Stimulated activated CD4-positive, alpha-beta T cell treated with anti-CD3 and anti-CD28 coated beads, Interleukin-1b, Interleukin-23, amount 100 ng/mL, for 4 hours (primary cell): ENCODE measurements around the gene BCAR1.
"Not testable (repeated sequence)": the region's sequence is repeated elsewhere in the genome, so short reads cannot be mapped to it uniquely, and the experiment has no call there.

Experiments used
- DNase-seq, 2 donors: peaks; one replicate each; pipeline ENCODE4 v3.0.0-alpha.2; 2020; ENCODE audit warnings: low read depth in 2 of 2

Gene BCAR1

DNA sequence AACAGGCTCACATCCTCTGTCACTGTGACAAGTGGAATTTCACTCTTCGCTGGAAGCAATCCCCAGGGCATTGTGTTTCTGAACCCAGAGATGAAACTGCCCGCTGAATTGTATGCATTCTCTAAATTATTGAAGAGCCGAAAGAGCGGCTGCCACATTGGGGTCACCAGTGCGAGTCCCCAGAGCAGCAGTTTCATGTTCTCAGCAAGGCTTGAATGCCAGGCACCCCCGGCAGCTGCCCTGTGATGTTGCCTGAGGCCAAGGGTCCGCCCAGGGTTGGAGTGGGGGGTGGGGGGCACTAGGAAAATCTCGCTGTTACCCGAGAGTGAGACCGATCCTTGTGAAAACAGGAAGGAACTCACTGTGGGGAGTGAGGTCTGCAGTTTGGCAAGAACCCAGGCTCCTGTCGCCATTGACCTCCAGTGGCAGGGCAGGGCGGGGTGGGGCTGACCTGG lies 20.7 kb upstream of the BCAR1 start:
- no peak for DNase-seq

DNA sequence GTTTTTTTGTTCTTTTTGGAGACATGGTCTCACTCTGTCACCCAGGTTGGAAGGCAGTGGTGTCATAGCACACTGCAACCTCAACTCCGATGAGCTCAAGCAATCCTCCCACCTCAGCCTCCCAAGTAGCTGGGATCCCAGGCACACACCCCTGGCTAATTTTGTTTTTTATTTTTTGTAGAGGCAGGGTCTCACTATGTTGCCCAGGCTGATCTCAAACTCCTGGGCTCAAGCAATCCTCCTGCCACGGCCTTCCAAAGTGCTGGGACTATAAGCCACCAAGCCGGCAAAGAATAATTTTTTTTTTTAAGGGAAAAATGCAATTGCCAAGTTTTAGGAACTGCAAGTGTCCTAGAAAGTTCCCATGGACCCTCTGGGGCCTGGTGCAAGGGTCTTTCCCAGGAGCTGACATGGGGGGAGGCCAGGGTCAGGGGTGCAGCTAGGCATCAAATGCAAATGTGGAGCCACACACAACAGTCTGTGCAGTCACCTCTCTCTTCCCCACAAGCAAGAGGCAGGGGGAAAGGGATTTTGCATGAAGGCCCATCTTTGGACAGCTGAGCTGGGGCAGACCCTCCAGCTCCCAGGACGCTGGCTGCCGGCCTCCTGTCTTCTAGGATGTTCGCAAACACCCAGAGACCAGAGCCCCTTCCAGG lies 20.1 kb upstream of the BCAR1 start:
- no peak for DNase-seq

DNA sequence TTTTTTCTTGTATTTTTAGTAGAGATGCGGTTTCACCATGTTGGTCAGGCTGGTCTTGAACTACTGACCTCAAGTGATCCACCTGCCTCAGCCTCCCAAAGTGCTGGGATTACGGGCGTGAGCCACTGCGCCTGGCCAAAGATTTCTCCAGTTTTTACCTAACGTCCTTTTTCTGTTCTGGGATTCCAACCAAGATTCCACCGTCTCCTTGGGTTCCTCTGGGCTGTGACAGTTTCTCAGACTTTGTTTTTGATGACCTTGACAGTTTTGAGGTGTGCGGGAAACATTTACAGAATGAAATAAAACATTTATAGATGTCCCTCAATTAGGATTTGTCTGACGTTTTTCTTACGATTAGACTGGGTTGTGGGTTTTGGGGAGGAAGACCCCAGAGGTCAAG lies 17.9 kb upstream of the BCAR1 start:
- DNase-seq = not testable (repeated sequence)

DNA sequence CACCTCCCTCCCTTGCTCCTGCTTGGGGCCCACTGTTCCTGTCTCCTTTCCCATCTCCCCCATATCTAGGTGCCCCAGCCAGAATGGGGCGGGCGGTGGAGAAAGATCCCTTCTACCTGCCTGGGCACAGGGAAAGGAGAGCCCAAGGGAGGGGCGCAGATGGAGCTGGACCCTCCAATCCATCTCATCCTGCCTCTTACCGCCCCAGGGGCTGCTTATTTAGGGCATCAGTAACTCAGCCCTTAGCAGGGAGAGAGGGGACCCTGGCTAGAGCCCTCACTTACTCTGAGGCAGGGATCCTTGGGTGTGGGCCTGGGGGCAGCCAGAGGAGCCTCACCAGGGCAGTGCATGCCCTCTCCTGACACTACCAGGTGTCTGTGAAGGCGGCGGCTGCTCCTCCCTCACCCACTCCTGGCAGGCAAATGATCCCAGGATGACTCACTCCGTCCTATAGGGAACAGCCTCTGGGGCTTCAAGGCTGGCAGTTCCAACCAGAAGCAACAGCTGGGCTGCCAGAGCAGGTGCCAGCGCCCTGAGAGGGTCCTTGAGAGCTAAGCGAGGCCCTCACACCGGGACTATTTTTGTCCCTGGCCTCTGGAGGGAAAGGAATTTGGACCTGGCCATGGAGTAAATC lies 16.3 kb upstream of the BCAR1 start:
- no peak for DNase-seq

DNA sequence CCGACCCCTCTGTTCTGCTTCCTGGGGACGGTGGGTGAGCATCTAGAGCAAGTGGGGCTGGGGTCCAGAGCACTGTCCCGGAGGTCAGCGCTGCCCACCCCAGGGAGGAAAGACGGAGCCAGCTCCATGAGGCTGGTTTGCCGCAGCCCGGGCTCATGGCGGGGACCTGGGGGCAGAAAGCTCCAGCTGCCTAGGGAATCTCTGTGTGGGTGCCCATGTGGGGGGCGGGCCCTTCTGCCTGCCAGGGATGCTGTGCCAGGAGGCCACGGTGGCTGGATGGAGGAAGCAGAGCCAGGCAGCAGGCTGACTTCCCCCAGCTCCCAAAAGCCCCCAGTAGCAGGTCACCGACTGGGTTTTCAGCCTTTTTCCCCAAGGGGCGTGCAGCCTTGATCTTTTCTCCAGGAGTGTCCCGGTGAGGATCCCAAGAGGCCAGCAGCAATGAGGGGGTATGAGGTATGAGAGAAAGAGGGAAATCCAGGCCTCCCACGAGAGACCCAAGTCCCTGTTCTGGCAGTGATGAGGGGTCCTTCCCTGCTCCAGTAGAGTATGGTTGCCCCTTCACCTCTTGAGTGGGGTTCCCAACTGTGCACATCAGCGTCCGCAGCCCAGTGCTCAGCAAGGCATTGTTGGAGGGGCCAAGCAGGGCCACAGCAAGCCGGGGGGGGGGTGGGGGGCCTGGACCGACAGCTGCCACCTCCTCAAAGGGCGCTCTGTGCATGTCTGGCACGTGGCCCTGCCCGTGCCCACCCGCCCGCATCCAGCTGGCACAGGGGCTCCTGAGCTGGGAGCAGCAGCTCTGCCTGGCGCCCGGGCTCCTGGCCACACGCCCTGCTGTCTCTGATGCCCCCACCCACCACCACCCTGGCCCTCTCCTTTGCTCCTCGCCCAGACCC lies 15.6 kb upstream of the BCAR1 start:
- no peak for DNase-seq

DNA sequence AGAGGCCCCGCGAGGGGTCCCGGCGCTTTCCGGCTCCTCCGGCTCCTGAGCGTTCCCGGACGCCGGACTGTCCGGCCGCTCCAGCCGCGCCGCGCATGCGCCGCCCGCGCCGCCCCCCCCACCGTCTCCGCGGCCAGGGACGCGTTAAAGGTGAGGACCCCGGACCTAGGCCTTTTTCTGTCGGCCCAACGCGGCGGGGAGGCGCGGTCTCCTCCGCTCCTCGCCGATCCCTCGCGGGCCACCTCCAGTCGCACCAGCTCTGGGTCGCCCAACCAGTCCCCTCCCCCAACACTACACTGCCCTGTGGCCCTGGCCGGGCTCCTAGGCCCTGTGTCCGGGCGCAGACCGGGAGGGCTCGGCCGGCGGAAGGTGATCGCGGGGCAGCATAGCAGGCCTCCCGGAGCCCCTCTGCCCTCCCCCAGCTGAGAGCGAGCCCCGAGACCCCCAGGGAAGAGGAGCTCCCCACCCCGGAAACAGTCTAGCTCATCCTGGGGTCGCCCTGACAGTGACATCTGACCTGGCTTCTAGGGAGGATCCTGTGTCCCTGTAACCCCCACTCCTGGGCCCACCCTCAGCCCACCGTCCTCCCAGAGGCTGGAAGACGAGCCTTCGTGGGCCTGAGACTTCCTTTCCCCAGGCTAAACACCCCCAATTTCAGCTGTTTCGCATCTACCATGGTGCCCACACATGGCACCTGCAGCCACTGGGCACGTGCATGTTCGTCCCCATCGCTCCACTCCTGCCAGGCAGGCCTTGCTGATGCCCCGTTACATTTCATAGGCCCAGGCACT lies 14.7 kb upstream of the BCAR1 start:
- DNase-seq = no peak

DNA sequence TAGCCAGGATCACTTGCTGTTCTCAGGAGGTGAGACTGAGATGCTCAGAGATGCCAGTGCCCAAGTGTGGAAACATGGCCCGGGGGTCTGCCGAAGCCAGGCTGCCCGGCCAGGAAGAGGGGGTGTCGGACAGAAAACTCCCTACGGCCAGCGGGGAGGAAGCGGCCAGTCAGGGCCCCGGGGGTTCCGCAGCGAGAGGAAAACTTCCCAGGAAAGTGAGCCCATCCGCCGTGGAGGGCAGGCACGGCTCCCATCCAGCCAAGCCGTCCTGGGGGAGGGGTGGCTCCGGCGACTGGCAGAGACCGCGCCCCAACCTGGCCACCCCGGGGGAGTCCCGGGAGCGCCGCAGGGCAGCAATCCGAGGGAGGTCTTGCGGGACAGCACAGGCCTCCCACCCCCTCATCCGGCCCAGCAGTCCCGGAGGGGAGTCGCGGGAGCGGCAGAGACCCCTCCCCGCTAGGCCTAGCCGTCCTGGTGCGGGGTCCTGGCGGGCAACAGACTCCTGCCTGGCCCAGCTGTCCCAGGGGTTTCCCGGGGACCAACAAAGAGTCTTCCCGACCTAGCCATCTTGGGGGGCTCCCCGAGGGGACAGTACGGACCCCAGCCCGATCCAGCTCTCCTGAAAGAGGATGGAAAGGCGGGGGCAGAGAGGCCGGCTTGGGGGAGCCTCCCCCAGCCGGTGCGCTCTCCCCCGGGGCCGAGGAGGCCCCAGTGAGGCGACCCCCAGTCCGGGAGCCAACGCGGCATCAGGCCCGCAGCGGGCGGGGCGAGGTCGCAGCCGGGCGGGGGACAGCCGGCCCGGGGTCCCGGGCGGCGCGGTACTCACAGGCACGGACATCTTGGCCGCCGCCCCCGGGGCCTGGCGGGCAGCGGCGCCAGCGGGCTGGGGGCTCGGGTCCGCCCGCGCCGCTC lies 13.8 kb upstream of the BCAR1 start:
- no peak for DNase-seq

DNA sequence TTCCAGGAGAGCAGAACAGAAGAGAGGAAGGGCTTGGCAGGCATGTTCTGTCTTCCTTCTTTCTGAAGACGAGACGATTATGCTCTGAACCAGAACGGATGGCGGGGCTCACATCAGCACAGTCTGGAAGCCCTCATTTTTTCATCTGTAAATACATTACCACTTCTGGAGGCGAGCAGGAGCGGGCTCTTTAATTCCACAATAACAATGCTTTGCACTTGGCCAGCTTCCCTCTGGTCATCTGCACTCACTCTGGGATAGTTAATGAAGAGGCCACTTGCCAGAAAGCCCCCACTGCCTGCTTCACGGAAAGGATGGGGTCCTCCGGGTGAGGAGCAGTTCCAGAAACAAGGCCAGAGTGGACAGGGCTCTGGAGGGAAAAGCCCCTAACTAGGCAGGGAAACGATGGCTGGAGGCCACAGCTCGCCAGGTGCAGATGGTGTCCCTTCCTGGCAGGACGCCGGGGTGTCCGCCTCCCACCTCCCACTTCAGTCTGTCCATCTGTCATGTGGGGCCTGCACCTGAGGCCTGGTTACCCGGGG lies 13.1 kb upstream of the BCAR1 start:
- DNase-seq = no peak

DNA sequence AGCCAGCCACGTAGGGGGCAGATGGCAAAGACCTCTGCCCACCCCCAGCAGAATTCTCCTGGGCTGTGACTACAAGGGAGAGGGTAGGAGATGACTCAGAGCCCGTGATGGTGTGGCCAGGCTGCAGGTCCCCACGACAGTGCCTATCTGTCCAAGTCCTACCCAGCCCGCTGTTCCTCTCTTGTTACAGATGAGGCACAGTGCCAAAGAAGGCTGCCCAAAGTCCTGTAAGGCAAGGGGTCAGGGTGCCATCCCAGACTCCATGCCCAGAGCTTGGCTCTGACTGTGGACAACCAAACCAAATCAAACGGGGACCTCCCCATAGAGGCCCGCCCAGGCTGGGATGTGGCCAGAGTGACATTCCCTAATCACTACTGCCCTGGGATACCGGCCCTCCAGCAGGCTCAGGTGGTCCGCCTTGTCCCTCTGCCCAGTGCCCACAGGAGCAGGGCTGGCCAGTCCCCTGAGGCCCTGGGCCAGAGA lies 12.6 kb upstream of the BCAR1 start:
- no peak for DNase-seq

DNA sequence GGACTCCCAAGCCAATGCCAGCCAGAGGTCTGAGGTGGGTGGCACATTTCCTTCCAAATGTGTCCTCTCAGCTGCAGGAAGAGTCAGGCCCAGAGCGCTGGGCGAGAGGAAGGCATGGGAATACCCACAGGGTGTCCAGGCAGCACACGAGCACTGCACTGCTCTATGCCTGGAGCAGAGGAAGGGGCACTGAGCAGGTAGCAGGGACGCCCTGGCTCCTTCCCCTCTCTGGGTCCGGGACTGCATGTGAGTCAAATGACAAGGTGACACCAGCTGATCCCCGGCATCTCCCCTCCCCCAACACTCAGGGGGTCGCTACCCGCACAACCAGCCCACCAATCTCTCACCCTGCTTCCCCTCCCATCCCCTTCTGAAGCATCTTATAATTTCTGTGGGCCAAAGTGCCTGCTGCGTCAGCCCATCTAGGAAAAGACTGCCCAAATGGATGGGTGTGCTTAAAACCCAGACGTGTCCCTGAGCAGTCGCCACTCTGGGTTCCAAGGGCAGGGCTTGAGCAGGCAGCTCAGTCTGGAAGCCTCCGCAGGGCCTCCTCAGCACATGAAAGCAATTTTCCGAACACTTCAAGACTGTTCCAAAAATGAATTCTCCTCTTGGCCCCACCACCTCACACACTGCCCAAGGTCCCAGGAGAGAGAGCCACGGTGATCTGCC lies 12.0 kb upstream of the BCAR1 start:
- no peak for DNase-seq

DNA sequence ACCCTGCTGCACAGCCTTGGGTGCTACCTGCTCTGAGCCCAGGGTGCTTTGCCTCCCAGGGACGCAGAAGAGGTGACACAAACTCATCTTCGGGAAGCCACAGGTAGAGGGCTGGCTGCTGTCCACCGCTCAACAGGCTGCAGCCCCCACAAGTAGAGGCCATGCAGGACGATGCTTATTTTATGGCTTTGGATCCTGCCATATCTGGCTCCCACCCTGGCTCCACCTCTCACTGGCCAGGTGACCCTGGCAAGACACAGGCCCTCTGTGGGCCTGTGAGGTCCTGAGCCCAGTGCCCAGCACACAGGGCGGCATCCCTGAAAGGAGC lies 11.3 kb upstream of the BCAR1 start:
- no peak for DNase-seq

DNA sequence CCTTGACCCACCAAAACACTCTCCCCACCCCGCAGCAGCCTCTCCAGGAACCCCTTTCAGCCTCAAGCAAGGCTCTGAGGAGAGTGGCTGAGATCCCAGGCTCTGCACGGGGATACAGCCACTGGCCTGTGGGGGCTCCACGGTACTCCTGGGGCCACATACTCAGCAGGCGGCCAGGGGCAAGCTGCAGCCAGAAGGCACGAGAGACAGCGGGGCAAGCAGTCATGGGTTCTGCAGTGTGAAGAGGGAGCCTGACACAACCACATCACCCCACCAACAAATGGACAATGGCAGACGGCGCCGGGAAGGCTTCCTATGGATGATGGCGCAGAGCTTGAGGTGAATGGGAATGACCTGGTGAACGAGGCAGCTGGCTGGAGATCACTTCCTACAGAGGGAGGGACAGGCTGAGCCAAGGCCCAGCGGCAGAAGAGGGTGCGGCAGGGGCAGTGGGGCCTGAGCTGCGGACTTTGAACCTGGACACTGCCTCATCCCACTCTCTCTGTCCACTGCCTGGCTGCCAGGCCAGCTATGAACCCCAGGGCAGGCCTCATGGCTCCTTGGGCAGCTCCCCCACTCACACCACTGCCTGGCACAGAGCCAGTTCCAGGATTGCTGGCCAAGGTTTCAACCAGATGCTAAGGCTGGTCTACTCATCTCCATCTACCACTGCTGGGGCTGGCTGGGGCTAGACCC lies 10.8 kb upstream of the BCAR1 start:
- no peak for DNase-seq

DNA sequence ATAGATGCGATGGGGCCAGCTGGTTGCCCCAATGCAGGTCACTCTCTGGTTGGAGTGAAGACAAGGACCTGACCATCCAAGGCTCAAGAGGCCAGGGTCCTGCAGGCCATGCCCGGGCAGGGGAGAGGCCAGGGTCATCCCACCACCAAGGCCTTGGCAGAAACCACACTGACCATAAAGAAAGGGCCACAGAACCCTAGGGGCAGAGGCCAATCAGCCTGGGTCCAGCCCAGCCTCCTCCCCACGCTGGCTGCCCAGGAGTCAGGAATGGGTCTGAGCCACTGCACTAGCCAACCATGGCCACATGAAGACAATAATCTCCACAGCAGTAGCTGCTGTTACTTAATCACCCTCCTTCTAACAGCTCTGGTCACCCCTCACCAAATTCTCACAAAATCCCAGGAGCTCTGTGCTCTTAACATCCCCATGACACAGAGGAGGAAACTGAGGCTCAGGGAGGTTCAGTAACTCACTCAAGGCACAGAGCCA lies 10.2 kb upstream of the BCAR1 start:
- DNase-seq = no peak

DNA sequence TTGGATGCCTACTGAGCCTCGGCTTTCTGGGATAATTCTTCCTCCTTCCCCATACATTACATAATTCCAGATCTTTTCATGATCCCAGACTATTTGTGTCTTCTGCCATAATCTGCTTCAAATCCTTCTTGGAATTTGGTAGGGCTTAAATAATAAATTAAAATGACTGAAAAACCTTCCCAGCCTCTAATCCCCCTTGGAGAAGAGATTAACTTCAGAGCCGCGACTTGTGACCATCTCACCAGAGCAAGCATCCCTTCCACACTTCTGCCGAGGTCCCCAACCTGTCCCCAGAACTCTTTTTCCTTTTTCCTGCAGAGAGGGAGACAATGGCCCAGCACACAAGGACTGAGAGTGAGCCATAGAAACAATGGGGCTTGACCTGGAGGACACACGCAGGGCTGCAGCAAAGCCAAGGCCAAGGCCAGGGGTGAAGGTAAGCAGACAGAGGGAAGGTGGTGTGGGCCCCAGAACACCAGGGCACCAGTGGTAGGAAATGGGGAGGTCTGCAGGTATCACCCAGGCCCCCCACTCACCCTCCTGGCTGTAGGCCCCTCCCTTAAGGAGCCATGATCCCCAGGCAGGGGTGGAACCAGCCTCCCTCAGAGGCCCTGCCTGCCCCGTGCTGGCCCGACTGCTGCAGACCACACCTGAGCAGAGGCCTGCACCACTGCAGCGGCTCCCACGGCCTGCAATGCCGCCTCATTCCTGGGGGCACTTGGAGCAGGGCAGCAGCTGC lies 9.6 kb upstream of the BCAR1 start:
- DNase-seq = no peak

DNA sequence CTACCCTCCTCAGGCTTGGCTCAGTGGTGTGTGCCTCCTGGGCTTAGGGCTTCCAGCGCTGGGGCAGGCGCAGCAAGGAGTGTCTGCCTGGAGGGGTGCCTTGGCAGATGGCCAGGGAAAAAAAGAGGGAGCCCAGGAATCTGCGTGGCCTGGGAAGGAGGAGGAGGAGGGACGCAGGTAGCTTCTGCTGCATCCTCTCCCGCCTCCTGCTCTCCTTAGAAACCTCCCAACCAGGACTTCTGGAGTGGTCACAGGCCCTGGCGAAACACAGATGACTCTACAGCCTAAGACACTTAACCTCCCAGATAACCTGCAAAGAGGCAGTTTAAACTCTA lies 7.3 kb upstream of the BCAR1 start:
- no peak for DNase-seq

DNA sequence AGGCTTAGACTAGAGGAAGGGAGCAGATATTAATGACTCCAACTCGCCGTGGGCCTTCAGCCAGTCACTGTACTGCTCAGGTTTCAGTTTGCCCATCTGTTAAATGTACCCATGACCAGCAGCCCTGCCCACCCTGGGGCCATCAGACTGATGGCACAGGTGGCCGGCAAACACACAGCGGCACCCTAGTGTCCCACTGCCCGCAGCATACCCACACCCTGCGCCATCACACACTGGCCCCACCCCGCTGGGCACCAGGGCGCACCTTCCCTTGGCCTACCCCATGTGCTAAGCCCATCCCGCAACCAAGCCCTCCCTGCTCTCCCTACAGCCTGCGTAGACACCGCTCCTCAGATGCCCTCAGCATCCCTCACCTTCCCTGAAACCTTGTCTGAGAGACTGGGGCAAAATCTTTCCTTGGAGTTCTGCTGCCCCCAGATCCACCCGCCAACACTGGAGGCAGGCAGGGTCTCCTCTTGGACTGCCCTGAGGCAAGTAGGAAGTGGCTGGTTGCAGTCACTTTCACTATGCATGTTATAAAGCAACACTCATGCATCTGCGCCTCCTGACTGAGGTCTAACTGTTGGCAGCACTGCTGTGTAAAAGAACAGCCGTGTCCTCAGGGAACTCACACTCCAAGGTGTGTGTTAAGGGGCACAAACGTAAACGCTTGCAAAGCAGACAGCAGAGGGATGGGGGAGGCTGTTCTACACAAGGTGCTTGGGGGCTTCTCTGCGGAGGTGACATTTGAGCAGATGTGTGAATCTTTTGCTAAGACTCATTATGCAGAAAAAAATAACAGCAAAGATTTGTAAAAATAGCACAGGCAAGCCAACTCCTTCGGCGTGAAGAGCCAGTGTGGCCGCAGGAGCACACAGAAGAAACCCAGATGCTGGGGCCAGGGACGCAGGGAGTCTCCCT lies 6.7 kb upstream of the BCAR1 start:
- DNase-seq = no peak

DNA sequence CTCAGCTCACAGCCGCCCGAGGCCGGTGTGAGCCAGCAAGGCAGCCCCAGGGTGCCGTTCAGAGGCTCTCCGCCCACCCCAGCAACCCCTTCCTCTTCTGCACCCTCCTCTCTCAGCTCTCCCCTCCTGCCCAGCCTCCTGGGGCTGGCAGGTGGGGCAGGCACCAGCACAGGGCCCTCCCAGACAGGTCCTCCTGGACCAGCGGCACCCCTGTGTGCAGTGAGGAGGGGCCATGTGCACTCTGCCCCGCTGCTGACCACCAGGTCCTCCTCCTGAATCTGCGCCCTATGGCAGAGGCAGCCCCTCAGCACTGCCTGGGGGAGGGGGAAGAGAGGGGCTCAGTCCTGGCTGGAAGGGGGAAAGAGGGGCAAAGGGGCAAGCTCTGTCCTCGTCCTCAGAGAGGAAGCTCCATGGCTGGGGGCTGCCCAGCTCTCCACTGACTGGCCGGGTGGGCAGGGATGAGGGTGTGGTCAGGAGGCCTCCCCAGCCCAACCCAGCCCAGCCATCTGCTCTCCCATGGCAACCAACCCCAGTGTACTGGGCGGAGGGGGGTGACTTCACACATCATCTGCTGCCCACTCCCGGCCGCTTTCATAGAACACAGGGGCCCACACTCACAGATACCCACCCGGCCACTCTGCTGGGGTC lies 5.4 kb upstream of the BCAR1 start:
- no peak for DNase-seq
